HG02852 (cell line): ENCODE measurements around the gene CCND1.
A peak's percentile ranks its signal among the peaks of the same experiment; 100 is the strongest.

Experiments used
- ATAC-seq: cut with Tn5 transposase; IDR thresholded peaks from one replicate; pipeline ENCODE4 v1.9.1; 2021; ENCODE audit warnings: mild to moderate bottlenecking, moderate library complexity; ENCODE audit not compliant: unreplicated experiment

The CCND1 gene

GRCh38 chr11:69664901-69665300 is 23.9 kb downstream of the CCND1 start:
- ATAC-seq = no peak

GRCh38 chr11:69665669-69666068 is 24.7 kb downstream of the CCND1 start:
- ATAC-seq = no peak

GRCh38 chr11:69666261-69666660 is 25.3 kb downstream of the CCND1 start:
- ATAC-seq = no peak

GRCh38 chr11:69666752-69667536 is 26.0 kb downstream of the CCND1 start:
- ATAC-seq = no peak

- no peak for ATAC-seq
Observed at GRCh38 chr11:69667619-69668604, 27.0 kb downstream of the CCND1 start.

GRCh38 chr11:69669486-69669885 is 28.5 kb downstream of the CCND1 start:
- no peak for ATAC-seq

- no peak for ATAC-seq
Observed at GRCh38 chr11:69670158-69670845, 29.3 kb downstream of the CCND1 start.

- no peak for ATAC-seq
Observed at GRCh38 chr11:69671734-69672465, 30.9 kb downstream of the CCND1 start.

- no peak for ATAC-seq
Observed at GRCh38 chr11:69674267-69674885, 33.4 kb downstream of the CCND1 start.

- ATAC-seq = peak; percentile 82
Observed at GRCh38 chr11:69674886-69675714, 34.1 kb downstream of the CCND1 start, which contains the start of gene LTO1. TSS of gene LTO1 (minus strand) at chr11:69675353. CDS start at chr11:69675239, 114 bp downstream.

GRCh38 chr11:69677749-69678148 is 36.8 kb downstream of the CCND1 start:
- no peak for ATAC-seq

GRCh38 chr11:69680688-69681087 is 39.7 kb downstream of the CCND1 start:
- no peak for ATAC-seq

GRCh38 chr11:69682221-69682620 is 41.3 kb downstream of the CCND1 start:
- ATAC-seq = no peak

- ATAC-seq = no peak
Observed at GRCh38 chr11:69682681-69683326, 41.8 kb downstream of the CCND1 start.

GRCh38 chr11:69683764-69684333 is 42.9 kb downstream of the CCND1 start:
- ATAC-seq = no peak

- no peak for ATAC-seq
Observed at GRCh38 chr11:69684651-69685050, 43.7 kb downstream of the CCND1 start.

GRCh38 chr11:69685348-69685747 is 44.4 kb downstream of the CCND1 start:
- no peak for ATAC-seq

GRCh38 chr11:69686452-69686851 is 45.5 kb downstream of the CCND1 start:
- ATAC-seq = no peak
